Parathyroid adenoma (tissue), 2 donors: ENCODE data around the gene TMEM86B.

Source experiments
- H2AFZ ChIP-seq: fragments of 300-600 bp; sonication (generic); one replicate; pipeline ENCODE4 v1.7.0; 2017; ENCODE audit warnings: antibody characterized with exemption, mild to moderate bottlenecking
- H3K27ac ChIP-seq: fragments of 300-600 bp; sonication (generic); one replicate; pipeline ENCODE4 v1.7.0; 2017
- H3K27me3 ChIP-seq: fragments of 300-600 bp; sonication (generic); one replicate; pipeline ENCODE4 v1.7.0; 2017; ENCODE audit warnings: low read length; ENCODE audit not compliant: control insufficient read depth, insufficient read depth
- H3K36me3 ChIP-seq: fragments of 300-600 bp; sonication (generic); one replicate; pipeline ENCODE4 v1.7.0; 2017; ENCODE audit warnings: low read length; ENCODE audit not compliant: control insufficient read depth, insufficient read depth
- H3K4me1 ChIP-seq: fragments of 300-600 bp; sonication (generic); one replicate; pipeline ENCODE4 v1.7.0; 2017; ENCODE audit warnings: control low read depth
- H3K4me2 ChIP-seq: fragments of 300-600 bp; sonication (generic); one replicate; pipeline ENCODE4 v1.7.0; 2017; ENCODE audit warnings: low read length
- H3K4me3 ChIP-seq: fragments of 300-600 bp; sonication (generic); one replicate; pipeline ENCODE4 v1.7.0; 2017; ENCODE audit warnings: low read depth, low read length
- H3K79me2 ChIP-seq: fragments of 300-600 bp; sonication (generic); one replicate; pipeline ENCODE4 v1.7.0; 2017; ENCODE audit warnings: control low read depth
- H3K9ac ChIP-seq: fragments of 300-600 bp; sonication (generic); one replicate; pipeline ENCODE4 v1.7.0; 2017; ENCODE audit warnings: mild to moderate bottlenecking
- H3K9me3 ChIP-seq: fragments of 300-600 bp; sonication (generic); one replicate; pipeline ENCODE4 v1.7.0; 2017; ENCODE audit warnings: low read length; ENCODE audit not compliant: control insufficient read depth
- CTCF ChIP-seq: fragments of 300-600 bp; sonication (generic); IDR thresholded peaks from one replicate; pipeline ENCODE4 v1.7.0; 2017; ENCODE audit warnings: antibody characterized with exemption, mild to moderate bottlenecking
- donor health status: primary hyperparathyroidism.

Gene TMEM86B

GRCh38 chr19:55242517-55242916, 14.0 kb upstream of the TMEM86B start:
- H3K36me3 ChIP-seq, result no peaks in the 10 kb centered on the region
- no peak for TF ChIP-seq CTCF

GRCh38 chr19:55241935-55242464, 13.4 kb upstream of the TMEM86B start:
- no peak overlapping the region for H3K27ac ChIP-seq
- H3K79me2 ChIP-seq, result peaks cover 37% of the 10 kb centered on the region
- H3K36me3 ChIP-seq, result no peaks in the 10 kb centered on the region

More at GRCh38 chr19:55242517-55242916, 14.0 kb upstream of the TMEM86B start:
- H3K9ac ChIP-seq, result no peak overlapping the region
- no peaks in the 10 kb centered on the region for H3K4me1 ChIP-seq
- H3K79me2 ChIP-seq, result peaks cover 42% of the 10 kb centered on the region
- no peak overlapping the region for H3K4me2 ChIP-seq
- no peak overlapping the region for H3K4me3 ChIP-seq
- no peak overlapping the region for H3K27ac ChIP-seq
- H3K9me3 ChIP-seq, result no peaks in the 10 kb centered on the region
- no peak overlapping the region for H2AFZ ChIP-seq
- H3K27me3 ChIP-seq, result no peaks in the 10 kb centered on the region

GRCh38 chr19:55241143-55241934, 12.8 kb upstream of the TMEM86B start:
- no peak overlapping the region for H3K9ac ChIP-seq
- H3K4me2 ChIP-seq, result no peak overlapping the region
- no peaks in the 10 kb centered on the region for H3K9me3 ChIP-seq
- H3K79me2 ChIP-seq, result peaks cover 31% of the 10 kb centered on the region
- no peaks in the 10 kb centered on the region for H3K27me3 ChIP-seq
- no peak overlapping the region for H2AFZ ChIP-seq
- no peaks in the 10 kb centered on the region for H3K4me1 ChIP-seq
- H3K4me3 ChIP-seq, result no peak overlapping the region
- no peak overlapping the region for H3K27ac ChIP-seq
- TF ChIP-seq CTCF, result no peak
- no peaks in the 10 kb centered on the region for H3K36me3 ChIP-seq

More at GRCh38 chr19:55241935-55242464, 13.4 kb upstream of the TMEM86B start:
- Histone ChIP-seq H3K4me2 (no peak overlapping the region), H3K9me3 (no peaks in the 10 kb centered on the region), H2AFZ (no peak overlapping the region), H3K27me3 (no peaks in the 10 kb centered on the region), H3K4me3 (no peak overlapping the region), H3K4me1 (no peaks in the 10 kb centered on the region), H3K9ac (no peak overlapping the region)
- TF ChIP-seq CTCF, result no peak

GRCh38 chr19:55240713-55241020, 12.1 kb upstream of the TMEM86B start:
- Histone ChIP-seq H3K36me3 (no peaks in the 10 kb centered on the region), H3K27me3 (no peaks in the 10 kb centered on the region), H3K4me2 (no peak overlapping the region), H3K4me1 (no peaks in the 10 kb centered on the region), H3K4me3 (no peak overlapping the region), H3K9me3 (no peaks in the 10 kb centered on the region), H2AFZ (no peak overlapping the region), H3K27ac (no peak overlapping the region), H3K9ac (no peak overlapping the region), H3K79me2 (peaks cover 29% of the 10 kb centered on the region)
- no peak for TF ChIP-seq CTCF

GRCh38 chr19:55239004-55239403, 10.4 kb upstream of the TMEM86B start:
- Histone ChIP-seq H3K27me3 (no peaks in the 10 kb centered on the region), H3K27ac (no peak overlapping the region)

More at GRCh38 chr19:55239004-55239403, 10.4 kb upstream of the TMEM86B start:
- Histone ChIP-seq H2AFZ (no peak overlapping the region), H3K9me3 (no peaks in the 10 kb centered on the region), H3K4me1 (no peaks in the 10 kb centered on the region), H3K79me2 (peaks cover 22% of the 10 kb centered on the region), H3K4me2 (no peak overlapping the region), H3K4me3 (no peak overlapping the region), H3K9ac (no peak overlapping the region), H3K36me3 (no peaks in the 10 kb centered on the region)
- no peak for TF ChIP-seq CTCF
